ENCODE data around the gene CAPZA2. TPM values are rescaled to one million over a fixed set of nuclear protein-coding genes. Genes with fewer than 3 reads are reported as not detected.

Gene CAPZA2
- total and polyA plus RNA-seq, 9 of the 15 experiments (the other 6 are each of a cell fraction or from before 2014, with no cell fraction given) = 67.0 to 524 (median 176) TPM

DNA sequence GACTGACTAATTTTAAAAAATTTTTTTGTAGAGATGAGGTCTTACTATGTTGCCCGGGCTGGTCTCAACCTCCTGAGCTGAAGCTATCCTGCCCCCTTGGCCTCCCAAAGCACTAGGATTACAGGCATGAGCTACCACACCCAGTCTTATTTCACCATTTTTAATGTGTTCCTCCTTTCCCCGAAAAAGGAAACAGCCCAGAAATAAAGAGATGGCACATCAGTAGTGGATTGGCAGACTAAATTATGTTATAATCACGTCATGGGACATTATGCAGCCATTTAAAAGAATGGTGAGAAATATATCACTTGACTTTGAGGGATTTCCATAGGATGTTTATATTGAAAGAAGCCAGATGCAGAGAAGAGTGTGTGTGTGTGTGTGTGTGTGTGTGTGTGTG lies 40.5 kb downstream of the CAPZA2 start:
- Histone ChIP-seq H3K36me3 (ENCODE audit: control insufficient read depth, insufficient read depth, low read length) (peaks cover 71% of the 10 kb centered on the region), H3K4me1 (replicated peaks in 1 of 2; ENCODE audit: control insufficient read depth in 2 of 2, insufficient read depth in 2 of 2, low read length in 2 of 2) (no peaks in the 10 kb centered on the region; a peak in 1 of 5 replicates), H3K4me2 (ENCODE audit: insufficient read depth, low read length) (no peak overlapping the region), H3K27ac (ENCODE audit: extremely low read depth, low read depth, low read length) (no peak overlapping the region), H3K9ac (ENCODE audit: insufficient read depth in 1 of 2, low read depth in 2 of 2, low read length in 2 of 2) (no peak overlapping the region), H3K9me1 (ENCODE audit: control insufficient read depth, insufficient read depth, low read length) (no peaks in the 10 kb centered on the region), H3K9me3 (replicated peaks; ENCODE audit: control insufficient read depth, insufficient read depth, low read depth, low read length) (no peaks in the 10 kb centered on the region), H3K79me2 (ENCODE audit: control insufficient read depth, insufficient read depth, low read length) (no peaks in the 10 kb centered on the region), H3K4me3 (no peak overlapping the region), H2AFZ (ENCODE audit: low read depth, low read length) (no peak overlapping the region), H4K20me1 (replicated peaks; ENCODE audit: control insufficient read depth, insufficient read depth, low read length) (no peaks in the 10 kb centered on the region), H3K27me3 (ENCODE audit: control insufficient read depth in 2 of 2, insufficient read depth in 2 of 2, low read length in 2 of 2) (no peaks in the 10 kb centered on the region)
- POLR2A ChIA-PET = no interaction called here
- CTCF ChIA-PET (ENCODE audit: low intra/inter-chr PET ratio) = no interaction called here
- DNase-seq (ENCODE audit: extremely low read depth in 1 of 4, low spot score in 3 of 4) = no peak
- FAIRE-seq = no peak
- peak; percentile 45; the same call in 2 of the 3 replicates for ATAC-seq
- no TSS peak for BruUV-seq (replicated peaks)
- intact Hi-C loops (cut with micrococcal nuclease) (no loop called here), in situ Hi-C loops (cut with MboI) (no loop called here)
- TF ChIP-seq, protein P1, sequence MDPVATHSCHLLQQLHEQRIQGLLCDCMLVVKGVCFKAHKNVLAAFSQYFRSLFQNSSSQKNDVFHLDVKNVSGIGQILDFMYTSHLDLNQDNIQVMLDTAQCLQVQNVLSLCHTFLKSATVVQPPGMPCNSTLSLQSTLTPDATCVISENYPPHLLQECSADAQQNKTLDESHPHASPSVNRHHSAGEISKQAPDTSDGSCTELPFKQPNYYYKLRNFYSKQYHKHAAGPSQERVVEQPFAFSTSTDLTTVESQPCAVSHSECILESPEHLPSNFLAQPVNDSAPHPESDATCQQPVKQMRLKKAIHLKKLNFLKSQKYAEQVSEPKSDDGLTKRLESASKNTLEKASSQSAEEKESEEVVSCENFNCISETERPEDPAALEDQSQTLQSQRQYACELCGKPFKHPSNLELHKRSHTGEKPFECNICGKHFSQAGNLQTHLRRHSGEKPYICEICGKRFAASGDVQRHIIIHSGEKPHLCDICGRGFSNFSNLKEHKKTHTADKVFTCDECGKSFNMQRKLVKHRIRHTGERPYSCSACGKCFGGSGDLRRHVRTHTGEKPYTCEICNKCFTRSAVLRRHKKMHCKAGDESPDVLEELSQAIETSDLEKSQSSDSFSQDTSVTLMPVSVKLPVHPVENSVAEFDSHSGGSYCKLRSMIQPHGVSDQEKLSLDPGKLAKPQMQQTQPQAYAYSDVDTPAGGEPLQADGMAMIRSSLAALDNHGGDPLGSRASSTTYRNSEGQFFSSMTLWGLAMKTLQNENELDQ (CRISPR knock-in tag; IDR thresholded peaks at IDR 0.05; ENCODE audit: borderline replicate concordance) = no peak
- TF ChIP-seq PRMT5 (CRISPR knock-in tag; IDR thresholded peaks at IDR 0.05) (no peak), FUS (optimal IDR thresholded peaks at IDR 0.05; ENCODE audit: low read depth, low read length) (no peak)
- TF ChIP-seq, protein P2, sequence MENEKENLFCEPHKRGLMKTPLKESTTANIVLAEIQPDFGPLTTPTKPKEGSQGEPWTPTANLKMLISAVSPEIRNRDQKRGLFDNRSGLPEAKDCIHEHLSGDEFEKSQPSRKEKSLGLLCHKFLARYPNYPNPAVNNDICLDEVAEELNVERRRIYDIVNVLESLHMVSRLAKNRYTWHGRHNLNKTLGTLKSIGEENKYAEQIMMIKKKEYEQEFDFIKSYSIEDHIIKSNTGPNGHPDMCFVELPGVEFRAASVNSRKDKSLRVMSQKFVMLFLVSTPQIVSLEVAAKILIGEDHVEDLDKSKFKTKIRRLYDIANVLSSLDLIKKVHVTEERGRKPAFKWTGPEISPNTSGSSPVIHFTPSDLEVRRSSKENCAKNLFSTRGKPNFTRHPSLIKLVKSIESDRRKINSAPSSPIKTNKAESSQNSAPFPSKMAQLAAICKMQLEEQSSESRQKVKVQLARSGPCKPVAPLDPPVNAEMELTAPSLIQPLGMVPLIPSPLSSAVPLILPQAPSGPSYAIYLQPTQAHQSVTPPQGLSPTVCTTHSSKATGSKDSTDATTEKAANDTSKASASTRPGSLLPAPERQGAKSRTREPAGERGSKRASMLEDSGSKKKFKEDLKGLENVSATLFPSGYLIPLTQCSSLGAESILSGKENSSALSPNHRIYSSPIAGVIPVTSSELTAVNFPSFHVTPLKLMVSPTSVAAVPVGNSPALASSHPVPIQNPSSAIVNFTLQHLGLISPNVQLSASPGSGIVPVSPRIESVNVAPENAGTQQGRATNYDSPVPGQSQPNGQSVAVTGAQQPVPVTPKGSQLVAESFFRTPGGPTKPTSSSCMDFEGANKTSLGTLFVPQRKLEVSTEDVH (IDR thresholded peaks at IDR 0.05; ENCODE audit: low read depth, partially characterized antibody) = no peak
- 95% methylated on average over 3 of the region's 3 CpGs for WGBS (ENCODE audit: insufficient coverage, low coverage, missing lambda C conversion rate)

Measured in K562 (cell line).